Activated T-helper 9 cell treated with anti-CD3 and anti-CD28 coated beads, Interleukin-2, amount 50 U/mL, for 16 hours (primary cell): Measurements from ENCODE around the gene OPCML.
A peak's percentile ranks its signal among the peaks of the same experiment; 100 is the strongest.

Source experiments
- DNase-seq: peaks from one replicate; pipeline ENCODE4 v3.0.0-alpha.2; 2020; ENCODE audit warnings: low read depth

OPCML gene

GRCh38 chr11:133133606-133134005 is 398.7 kb downstream of the OPCML start:
- DNase-seq: no peak

GRCh38 chr11:133133050-133133449 is 399.3 kb downstream of the OPCML start:
- no peak for DNase-seq

DNA sequence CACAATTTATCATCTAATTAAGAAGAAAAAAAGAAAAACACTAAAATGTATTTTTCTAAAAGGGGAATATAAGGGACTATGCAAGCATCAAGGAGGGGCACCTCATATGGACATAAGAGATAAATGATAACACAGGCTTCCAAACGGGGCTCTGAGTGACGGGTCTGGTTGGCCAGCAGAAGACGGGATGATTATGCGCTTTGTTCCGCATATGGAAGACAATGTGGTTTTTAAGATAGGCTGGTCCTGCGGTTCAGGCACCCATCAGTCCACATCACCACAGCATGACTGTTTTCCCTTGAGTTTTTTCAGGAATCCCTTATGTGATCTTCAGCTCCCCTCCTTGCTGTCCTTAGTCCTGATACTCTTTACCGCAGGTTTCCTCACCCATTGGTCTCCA is 404.6 kb downstream of the OPCML start:
- no peak for DNase-seq

- no peak for DNase-seq
These were observed 408.5 kb downstream of the OPCML start for GRCh38 chr11:133123796-133124195.

- no peak for DNase-seq
These were observed 408.9 kb downstream of the OPCML start for GRCh38 chr11:133123366-133123765.

DNA sequence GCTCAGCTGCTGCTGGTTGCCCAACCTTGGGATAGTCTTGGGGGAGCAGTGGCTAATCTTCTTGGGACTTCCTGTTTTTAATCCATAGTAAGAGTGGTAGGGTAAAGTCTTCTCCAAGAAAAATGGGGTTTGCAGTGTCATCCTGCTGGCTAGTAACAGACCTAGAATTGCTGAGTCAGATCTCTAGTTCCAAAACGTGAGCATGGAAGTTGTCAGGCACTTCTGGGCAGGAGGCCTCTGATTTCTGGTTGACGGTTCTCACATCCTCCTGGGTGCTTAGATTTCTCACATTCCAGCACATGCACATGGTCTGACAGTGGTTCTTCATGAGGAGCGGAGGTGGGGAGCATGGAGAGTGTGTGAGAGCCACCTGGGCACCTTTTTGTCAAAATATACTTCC is 410.0 kb downstream of the OPCML start:
- DNase-seq: no peak

DNA sequence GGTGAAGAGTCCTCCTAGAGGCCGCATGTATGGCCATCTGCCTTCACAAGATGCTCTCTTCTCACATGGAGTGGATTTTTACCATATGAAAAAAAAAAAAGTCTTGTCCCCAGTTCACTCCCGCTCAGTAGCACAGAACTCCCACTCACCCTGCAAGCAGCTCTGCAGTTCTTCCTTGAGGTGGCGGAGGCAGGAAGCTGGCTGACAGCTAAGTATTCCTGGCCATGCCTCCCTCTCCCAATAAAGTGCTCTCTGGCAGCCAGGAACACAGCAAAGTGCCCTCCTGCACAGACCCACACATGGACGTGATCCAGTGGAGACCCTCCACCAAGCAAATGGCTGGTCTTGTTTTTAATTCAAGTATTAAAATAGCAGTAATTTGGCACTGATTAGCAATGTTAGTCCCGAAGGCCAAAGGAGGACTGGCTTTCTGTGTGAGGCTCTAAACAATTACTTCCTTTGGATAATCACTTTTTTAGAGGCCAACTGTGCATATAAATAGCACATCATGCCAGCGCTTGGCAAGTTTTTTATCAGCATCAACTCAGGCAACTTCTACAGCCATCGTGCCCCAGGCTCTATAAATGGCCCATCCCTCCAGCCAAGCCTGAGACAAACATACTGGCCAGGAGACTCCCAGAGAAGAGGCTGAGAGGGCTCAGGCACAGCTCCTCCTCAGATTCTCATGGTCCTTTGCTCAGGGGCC is 413.6 kb downstream of the OPCML start:
- no peak for DNase-seq

DNA sequence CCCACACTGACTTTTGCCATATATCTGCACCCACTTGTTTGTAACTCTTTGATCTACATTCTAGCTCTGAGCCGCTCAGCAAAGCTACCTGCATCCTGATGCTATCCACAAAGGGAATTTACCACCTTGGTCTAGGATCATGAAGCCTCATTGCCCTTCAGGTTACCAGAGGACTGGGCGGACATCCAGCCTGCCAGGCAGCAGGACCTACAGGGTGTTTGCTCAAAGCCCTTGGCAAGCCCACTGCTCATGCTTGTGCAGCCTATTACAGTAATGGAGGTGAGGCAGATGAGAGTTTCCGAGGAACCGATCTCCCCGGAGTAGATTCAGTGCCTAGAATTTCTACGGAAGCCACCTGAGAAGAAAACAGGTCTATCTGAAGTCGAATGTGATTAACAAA is 417.2 kb downstream of the OPCML start:
- DNase-seq: no peak

GRCh38 chr11:133107763-133108162 is 424.5 kb downstream of the OPCML start:
- DNase-seq: no peak

- DNase-seq: no peak
These were observed 425.2 kb downstream of the OPCML start for GRCh38 chr11:133107136-133107535.

DNA sequence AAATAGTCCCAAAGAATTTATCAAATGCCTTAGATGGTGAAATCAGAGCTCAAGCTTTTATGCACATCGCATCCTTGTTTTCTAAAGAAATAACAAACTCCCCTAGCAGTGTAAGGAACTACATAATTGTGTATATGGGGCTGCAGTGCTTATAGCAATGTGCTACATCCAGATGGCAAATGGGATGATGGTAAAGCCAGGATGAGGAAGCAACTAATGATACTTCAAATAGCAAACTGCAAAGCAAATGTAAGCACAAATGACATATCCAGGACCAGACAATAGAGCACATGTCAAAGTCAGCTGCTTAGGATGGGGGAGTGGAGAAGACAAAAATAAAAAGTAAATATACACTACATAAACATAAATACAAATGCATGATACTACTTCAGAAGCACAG is 425.9 kb downstream of the OPCML start:
- no peak for DNase-seq

DNA sequence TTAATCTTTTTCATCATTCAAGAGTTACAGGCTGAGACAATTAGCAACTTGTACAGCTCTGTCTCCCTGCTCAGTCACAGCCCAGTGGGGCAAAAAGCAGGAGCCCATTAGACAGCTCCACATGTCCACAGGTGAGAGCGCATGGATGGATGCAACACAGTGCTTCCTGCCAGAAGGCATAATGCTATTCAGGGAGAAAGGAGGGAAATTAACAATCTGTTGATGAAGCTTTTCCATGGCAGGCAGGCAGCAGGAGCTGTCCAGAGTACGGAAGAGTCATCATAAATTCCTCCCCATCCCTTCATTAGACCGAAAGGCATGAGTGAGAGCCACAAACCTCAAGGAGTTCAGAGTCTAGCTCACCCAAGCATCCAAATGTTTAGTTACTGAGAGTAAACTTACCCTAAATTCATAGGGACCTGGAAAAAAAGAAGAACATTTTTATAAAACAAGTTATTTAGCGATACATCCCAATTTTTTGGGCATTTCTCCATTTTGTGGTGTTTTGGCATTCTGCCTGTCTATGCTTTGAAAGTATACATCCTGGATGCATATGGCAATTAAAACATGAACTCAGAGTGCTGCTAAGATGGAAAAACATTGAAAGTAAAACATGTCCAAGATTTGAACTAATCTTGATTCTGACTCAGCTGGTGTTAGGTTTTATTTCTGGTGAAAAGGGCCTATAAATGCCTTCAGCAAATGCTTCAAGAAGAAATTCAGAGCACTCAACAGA is 428.1 kb downstream of the OPCML start:
- DNase-seq: no peak

DNA sequence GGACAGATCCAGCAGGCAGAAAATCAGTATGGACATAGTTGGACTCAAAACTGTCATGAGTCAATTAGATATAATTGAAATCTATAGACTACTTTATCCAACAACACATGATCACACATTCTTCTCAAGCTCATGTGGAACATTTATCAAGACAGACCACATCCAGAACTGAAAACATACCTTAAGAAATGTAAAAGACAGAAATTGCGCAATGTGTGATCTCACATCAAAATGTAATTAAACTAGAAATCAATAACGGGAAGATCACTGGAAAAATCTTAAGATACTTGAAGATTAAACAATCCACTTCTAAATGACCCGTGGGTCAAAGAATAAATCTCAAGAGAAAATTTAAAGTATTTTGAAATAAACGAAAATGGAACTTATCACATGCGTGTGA is 435.3 kb downstream of the OPCML start:
- no peak for DNase-seq

GRCh38 chr11:133086518-133086917 is 445.8 kb downstream of the OPCML start:
- no peak for DNase-seq

- peak; percentile 18 for DNase-seq
These were observed 449.3 kb downstream of the OPCML start for GRCh38 chr11:133082841-133083488.

GRCh38 chr11:133082453-133082781 is 449.9 kb downstream of the OPCML start:
- DNase-seq: no peak

DNA sequence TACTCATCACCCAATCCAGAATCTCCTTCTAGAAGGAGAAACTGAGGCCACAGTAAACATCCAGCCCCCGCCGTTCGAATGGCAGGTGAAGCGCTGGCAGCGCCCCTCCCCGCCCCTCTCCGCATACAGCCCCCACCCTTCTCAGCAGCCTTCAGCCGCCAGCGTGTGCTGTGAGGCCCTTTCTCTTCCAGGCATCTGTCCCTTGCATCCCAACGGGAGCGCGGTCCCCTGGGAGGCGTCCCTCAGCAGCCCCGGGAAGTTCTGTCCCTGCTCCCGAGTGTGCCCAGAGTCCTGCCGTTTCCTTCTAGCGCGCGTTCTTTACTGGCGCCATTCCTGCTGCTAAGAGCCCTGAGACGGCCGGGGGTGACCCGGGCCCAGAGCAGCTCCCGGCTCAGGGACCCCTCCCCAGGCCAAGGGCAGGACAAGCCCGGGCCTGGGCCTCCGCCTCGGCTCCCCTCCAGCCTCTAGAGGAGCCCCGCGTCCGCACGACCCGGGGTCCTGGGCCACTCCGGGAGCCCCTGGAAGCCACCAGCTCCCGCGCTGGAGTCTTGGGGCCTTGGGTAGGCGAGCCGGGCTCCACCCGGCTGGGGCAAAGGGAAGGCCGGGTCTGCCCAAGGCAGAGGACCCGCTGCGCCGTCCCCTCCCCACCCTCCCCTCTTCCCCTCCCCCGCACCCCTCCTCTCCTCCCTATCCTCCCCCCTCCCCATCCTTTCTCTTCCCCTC is 450.4 kb downstream of the OPCML start:
- no peak for DNase-seq

- no peak for DNase-seq
These were observed 451.3 kb downstream of the OPCML start for GRCh38 chr11:133081020-133081419.

DNA sequence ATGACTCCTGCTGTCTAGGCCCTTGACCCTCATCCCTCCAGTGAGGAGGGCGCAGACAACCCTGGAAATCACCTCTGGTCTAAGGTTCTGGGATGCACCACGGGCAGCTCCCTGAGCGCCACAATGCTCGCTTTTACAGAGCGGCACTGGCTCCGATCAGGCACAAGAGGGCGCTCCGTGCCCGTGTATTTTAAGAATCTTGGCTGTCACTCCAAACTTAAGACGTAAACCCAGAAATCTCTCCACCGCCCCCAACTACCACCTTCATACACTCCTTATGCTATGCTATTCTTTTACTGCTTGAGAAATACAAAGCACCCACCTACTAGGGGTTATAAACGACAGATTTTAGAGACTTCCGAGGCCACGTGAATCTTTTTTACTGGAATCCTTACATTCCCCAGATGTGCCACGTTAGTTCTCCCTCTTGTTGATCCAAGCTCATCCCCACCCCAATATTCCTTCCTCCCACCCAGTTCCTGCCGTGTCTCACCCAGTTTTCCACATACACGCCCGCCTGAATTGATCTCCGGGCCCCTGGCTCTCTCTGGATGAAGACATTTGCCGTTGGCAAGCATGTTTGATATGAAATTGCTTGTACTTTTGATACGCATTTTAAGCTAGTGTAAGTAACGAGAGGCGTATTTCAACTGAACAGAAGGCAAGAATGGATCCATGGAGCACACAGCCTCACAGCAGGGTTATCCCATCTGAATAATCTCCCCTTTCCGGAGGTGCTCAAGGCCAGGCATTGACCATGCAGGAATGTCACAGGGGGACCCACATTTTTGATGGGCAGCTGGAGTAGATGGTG is 453.5 kb downstream of the OPCML start:
- no peak for DNase-seq

DNA sequence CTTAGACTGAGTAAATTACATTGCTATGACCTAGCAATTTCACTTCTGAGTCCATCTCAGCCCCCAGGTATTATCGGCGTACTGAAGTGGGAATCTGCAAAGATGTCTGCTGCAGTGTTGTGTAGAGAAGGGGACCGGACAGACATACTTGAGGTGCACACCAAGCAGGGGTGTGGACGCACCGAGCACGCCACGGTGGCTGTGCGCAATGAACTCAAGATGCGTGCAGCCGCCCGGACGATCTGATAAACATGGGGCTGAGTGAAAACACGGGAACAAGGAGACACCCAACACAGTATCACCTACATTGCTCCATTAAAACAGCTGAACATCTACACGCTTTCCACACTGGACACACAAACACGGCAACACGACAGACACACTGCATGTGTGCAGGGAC is 454.3 kb downstream of the OPCML start:
- no peak for DNase-seq

DNA sequence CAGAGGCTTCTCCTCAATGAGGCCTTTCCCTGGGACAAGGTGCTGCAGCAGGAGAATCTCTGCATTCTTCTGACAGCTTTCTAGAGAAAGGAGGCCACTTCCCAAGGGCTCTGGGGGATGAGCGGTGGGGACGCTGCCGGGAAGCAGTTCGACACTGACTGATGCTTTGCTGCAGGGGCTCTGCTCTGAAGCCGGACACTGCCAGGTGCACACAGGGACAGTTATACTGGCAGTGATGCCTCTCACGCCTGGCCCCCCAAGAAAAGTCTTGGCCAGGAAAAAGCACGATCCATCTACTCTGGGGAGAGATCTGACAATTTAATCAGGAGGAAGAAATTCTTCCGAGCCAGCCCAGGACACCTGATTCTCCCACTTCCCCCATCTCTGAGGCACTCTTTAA is 456.9 kb downstream of the OPCML start:
- DNase-seq: no peak
